Hepatocyte (in vitro differentiated cells): ENCODE measurements around the gene KSR1.

Source experiments
- EZH2 ChIP-seq: fragments of 200-600 bp; sonication (generic); IDR thresholded peaks from 2 replicates; pipeline ENCODE4 v1.6.1; 2016; ENCODE audit warnings: antibody characterized with exemption, mild to moderate bottlenecking, borderline replicate concordance
- EZH2phosphoT487 ChIP-seq: fragments of 200-600 bp; sonication (generic); IDR thresholded peaks from one replicate; pipeline ENCODE4 v1.6.1; 2018; ENCODE audit warnings: antibody characterized with exemption, mild to moderate bottlenecking, low read depth, moderate library complexity; ENCODE audit not compliant: unreplicated experiment, severe bottlenecking
- TF ChIP-seq, protein P1 (sequence below): fragments of 200-600 bp; sonication (generic); IDR thresholded peaks from 2 replicates; pipeline ENCODE4 v1.5.1; 2016; ENCODE audit warnings: antibody characterized with exemption, mild to moderate bottlenecking; ENCODE audit not compliant: poor library complexity

DNA sequence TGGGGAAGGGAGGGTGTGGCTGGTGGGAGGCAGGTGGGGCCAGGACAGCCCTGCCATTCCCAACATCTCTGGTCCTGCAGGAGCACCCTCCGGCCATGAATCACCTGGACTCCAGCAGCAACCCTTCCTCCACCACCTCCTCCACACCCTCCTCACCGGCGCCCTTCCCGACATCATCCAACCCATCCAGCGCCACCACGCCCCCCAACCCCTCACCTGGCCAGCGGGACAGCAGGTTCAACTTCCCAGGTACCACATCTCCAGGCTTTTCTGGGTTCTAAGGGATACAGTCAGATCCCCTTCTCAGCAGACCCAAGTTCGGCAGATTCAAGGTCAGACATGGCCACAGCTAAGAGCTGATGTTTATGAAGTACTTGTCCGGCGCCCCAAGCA lies 140.9 kb downstream of the KSR1 start:
- TF ChIP-seq EZH2 (no peak), EZH2phosphoT487 (no peak)
- TF ChIP-seq, protein P1, sequence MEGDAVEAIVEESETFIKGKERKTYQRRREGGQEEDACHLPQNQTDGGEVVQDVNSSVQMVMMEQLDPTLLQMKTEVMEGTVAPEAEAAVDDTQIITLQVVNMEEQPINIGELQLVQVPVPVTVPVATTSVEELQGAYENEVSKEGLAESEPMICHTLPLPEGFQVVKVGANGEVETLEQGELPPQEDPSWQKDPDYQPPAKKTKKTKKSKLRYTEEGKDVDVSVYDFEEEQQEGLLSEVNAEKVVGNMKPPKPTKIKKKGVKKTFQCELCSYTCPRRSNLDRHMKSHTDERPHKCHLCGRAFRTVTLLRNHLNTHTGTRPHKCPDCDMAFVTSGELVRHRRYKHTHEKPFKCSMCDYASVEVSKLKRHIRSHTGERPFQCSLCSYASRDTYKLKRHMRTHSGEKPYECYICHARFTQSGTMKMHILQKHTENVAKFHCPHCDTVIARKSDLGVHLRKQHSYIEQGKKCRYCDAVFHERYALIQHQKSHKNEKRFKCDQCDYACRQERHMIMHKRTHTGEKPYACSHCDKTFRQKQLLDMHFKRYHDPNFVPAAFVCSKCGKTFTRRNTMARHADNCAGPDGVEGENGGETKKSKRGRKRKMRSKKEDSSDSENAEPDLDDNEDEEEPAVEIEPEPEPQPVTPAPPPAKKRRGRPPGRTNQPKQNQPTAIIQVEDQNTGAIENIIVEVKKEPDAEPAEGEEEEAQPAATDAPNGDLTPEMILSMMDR, result no peak
